ENCODE results near the gene ADRA2B. TPM values are rescaled to one million over a fixed set of nuclear protein-coding genes. Genes with fewer than 3 reads are reported as not detected.

ADRA2B gene
- total RNA-seq, 1 donor from 2014 or later, result not detected

DNA sequence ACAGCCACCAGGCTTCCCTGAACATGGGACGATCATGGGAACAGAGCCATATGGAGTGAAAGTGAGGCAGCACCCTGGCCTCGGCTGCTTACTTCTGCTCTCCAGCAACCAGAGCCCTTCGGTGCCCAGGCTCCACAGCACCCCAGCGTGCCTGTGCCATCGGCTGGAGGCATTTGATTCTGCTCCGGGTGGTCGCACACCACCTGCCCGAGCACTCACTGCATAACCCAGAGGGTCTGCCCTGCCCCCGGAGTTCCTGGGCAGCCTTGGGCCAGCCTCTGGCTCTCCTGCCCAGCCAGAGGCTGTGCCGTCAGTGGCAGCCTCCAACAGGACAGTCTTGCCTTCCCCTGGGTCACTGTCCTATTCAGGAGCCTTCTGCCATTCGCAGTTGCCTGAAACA, 18.1 kb upstream of the ADRA2B start:
- FAIRE-seq (no peak), DNase-seq (ENCODE audit: low read depth) (no peak)
- peaks cover 6% of the 10 kb centered on the region for H3K27me3 ChIP-seq (ENCODE audit: control insufficient read depth, insufficient read depth, low read length)
- H3K36me3 ChIP-seq (ENCODE audit: control insufficient read depth, insufficient read depth, low read length), result no peaks in the 10 kb centered on the region
- no peak overlapping the region for H3K4me3 ChIP-seq (ENCODE audit: low read depth, low read length)
- TF ChIP-seq, protein P1, sequence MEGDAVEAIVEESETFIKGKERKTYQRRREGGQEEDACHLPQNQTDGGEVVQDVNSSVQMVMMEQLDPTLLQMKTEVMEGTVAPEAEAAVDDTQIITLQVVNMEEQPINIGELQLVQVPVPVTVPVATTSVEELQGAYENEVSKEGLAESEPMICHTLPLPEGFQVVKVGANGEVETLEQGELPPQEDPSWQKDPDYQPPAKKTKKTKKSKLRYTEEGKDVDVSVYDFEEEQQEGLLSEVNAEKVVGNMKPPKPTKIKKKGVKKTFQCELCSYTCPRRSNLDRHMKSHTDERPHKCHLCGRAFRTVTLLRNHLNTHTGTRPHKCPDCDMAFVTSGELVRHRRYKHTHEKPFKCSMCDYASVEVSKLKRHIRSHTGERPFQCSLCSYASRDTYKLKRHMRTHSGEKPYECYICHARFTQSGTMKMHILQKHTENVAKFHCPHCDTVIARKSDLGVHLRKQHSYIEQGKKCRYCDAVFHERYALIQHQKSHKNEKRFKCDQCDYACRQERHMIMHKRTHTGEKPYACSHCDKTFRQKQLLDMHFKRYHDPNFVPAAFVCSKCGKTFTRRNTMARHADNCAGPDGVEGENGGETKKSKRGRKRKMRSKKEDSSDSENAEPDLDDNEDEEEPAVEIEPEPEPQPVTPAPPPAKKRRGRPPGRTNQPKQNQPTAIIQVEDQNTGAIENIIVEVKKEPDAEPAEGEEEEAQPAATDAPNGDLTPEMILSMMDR (IDR thresholded peaks at IDR 0.05; ENCODE audit: insufficient read depth, low read length, severe bottlenecking), result no peak

DNA sequence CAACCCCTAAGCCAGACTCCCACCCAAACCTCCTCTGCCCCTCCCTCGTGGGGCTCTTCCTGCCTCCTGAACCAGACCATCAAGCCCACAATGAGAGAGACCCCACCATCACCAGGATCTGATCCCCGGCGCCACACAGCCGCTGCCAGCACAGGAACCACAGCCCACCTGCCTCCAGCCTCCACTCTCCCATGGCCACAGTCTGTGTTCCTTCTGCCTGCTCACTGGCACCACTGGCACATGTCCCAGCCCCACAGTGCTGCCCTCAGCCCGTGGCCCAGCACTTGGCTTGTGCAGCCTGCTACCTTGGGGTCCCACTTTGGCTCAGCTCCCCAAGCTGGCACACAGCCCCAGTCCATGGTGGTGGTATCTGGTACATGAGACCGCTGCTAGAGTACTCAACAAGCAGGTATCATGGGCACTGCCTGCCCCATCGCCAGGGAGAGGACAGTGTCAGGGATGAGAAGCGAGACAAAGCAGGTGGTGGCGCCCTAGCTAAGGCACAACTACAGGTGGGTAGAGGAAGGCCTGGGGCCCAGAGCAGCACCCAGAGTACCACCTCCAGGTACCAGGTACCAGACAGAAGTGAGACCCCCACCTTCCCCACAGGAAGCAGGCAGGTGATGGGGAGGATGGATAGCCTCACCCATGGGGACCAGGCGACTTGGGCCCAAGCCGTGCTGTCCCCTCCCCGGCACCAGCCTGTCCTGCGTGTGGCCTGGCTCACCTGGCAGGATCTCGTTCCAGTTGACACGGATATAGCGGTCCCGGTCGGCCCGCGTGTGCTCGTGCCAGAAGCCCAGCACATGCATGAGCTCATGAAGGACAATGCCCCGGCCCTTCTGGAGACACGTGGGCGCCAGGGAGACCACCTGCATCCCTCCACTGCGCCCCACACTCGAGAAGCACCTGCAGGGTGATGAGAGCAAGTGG, 15.7 kb upstream of the ADRA2B start:
- DNase-seq (ENCODE audit: low read depth), result no peak
- Histone ChIP-seq H3K4me3 (ENCODE audit: low read depth, low read length) (no peak overlapping the region), H3K36me3 (ENCODE audit: control insufficient read depth, insufficient read depth, low read length) (no peaks in the 10 kb centered on the region), H3K27me3 (ENCODE audit: control insufficient read depth, insufficient read depth, low read length) (peaks cover 6% of the 10 kb centered on the region)
- TF ChIP-seq, protein P1 (IDR thresholded peaks at IDR 0.05; ENCODE audit: insufficient read depth, low read length, severe bottlenecking), result no peak
- no peak for FAIRE-seq

DNA sequence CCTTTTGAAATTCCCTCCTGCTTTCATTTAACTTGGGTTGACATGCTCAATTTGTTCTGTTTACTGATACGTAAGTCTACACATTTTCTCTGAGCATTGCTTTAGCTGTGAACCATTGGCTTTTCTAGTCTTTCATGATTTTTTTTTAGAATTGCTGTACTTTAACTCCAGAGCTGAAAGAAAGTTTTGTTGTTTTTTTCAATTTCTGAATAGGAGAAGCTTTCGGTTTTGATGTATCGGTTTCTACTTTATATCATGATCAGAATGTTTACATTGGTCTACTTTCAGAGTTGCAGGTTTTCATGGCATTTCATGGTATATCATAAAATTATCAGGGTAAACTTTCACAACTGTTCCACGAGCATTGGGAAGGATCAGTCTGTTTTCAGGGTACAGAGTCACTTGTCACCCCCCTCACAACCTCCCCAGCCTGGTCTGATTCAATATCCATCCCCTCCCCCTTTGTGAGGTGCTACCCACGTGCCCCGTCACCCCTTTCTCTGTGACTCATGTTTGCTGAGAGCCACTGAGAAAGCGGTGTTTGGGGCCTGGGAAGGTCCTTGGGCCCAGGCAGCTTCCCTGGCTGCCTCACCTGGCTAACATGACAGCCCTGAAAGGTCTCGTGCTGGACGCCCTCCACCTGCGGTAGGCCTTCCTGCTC, 14.9 kb upstream of the ADRA2B start:
- Histone ChIP-seq H3K36me3 (ENCODE audit: control insufficient read depth, insufficient read depth, low read length) (no peaks in the 10 kb centered on the region), H3K4me3 (ENCODE audit: low read depth, low read length) (no peak overlapping the region), H3K27me3 (ENCODE audit: control insufficient read depth, insufficient read depth, low read length) (peaks cover 6% of the 10 kb centered on the region)
- TF ChIP-seq, protein P1 (IDR thresholded peaks at IDR 0.05; ENCODE audit: insufficient read depth, low read length, severe bottlenecking), result no peak
- FAIRE-seq (no peak), DNase-seq (ENCODE audit: low read depth) (no peak)

DNA sequence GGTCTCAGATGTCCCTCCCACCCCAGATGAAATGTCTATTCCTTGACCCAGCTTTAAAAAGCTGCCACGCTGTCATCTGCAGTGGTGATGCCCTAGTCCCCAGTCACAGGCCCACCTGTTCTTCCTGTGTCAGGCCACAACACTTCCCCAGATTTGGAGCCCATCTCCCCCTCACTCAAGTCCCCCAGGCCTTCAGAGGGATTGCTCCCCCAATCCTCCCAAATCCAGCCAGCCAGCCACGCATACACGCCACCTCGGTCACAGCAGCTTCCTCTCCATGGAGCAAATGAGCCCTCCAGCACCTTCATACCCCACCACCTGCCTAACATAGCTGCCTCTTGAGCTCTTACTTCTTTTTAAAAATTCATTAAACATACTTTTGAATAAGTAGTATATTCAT, 14.1 kb upstream of the ADRA2B start:
- DNase-seq (ENCODE audit: low read depth) (no peak), FAIRE-seq (no peak)
- H3K4me3 ChIP-seq (ENCODE audit: low read depth, low read length), result no peak overlapping the region
- peaks cover 6% of the 10 kb centered on the region for H3K27me3 ChIP-seq (ENCODE audit: control insufficient read depth, insufficient read depth, low read length)
- H3K36me3 ChIP-seq (ENCODE audit: control insufficient read depth, insufficient read depth, low read length), result no peaks in the 10 kb centered on the region
- TF ChIP-seq, protein P1 (IDR thresholded peaks at IDR 0.05; ENCODE audit: insufficient read depth, low read length, severe bottlenecking), result no peak

DNA sequence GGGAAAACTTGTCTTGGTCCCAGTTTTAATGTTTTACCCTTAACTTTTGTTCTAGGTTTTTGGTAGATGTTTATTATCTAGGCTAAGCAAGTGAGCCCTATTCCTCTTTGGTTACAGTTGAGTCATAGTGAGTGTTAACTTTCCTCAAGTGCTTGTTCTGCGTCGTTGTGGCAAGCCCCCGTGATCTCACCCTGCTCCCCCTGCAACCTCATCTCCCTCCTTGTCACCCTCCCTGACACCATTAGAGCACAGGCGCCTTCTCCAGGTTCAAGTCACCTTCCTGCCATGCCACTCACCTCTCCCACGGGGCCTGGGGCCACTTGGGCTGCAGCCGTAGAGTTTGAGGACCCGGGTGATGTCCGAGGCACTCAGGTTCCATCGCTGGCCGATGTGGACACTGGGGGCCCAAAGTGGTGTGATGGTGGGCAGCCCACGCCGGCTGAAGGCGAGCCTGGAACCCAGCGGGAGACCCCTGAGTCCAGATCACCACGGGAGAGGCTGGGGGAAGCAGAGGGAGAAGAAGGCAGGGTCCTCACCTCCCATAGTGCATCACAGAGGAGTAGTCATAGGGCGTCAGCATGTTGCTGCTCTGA, 13.3 kb upstream of the ADRA2B start:
- H3K36me3 ChIP-seq (ENCODE audit: control insufficient read depth, insufficient read depth, low read length), result no peaks in the 10 kb centered on the region
- DNase-seq (ENCODE audit: low read depth) (no peak), FAIRE-seq (no peak)
- no peak overlapping the region for H3K4me3 ChIP-seq (ENCODE audit: low read depth, low read length)
- peaks cover 6% of the 10 kb centered on the region for H3K27me3 ChIP-seq (ENCODE audit: control insufficient read depth, insufficient read depth, low read length)
- TF ChIP-seq, protein P1 (IDR thresholded peaks at IDR 0.05; ENCODE audit: insufficient read depth, low read length, severe bottlenecking), result no peak

Data from bronchial epithelial cell (primary cell).